ENCODE data around the gene STEAP2. TPM values are rescaled to one million over a fixed set of nuclear protein-coding genes. Genes with fewer than 3 reads are reported as not detected.
A peak's percentile ranks its signal among the peaks of the same experiment; 100 is the strongest.

Gene STEAP2
- total RNA-seq, 6 experiments from 2014 or later, result 1.5 to 9.8 (median 5.3) TPM

DNA sequence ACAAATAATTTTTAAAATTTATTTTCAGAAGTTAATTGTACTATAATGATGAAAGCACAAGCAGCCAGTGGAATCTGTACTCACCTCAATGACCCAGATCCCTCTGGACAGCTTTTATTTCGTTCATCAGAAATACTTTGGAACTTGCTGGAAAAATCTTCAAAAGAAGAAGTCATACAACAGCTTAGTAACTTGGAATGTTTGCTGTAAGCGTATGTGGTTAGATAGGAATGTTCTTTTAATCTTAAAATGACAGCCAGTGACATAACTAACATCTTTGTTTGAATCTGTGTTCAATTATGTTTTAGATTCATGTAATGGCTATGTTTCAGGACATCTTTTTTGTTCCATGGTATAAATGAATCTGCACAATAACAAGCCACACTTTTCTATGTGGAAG is 60.2 kb downstream of the STEAP2 start:
- no peak overlapping the region for H3K27ac ChIP-seq
- 25% methylated on average over 2 of the region's 2 CpGs for WGBS (ENCODE audit: insufficient coverage, low coverage, low lambda C conversion rate, missing lambda C conversion rate)
- intact Hi-C loops (cut with DNase I), result no loop called here
- H3K9me3 ChIP-seq, result no peaks in the 10 kb centered on the region
- H3K4me3 ChIP-seq, result no peak overlapping the region
- no peaks in the 10 kb centered on the region for H3K36me3 ChIP-seq
- DNase-seq (no peak), ATAC-seq (peak in 1 of 4 donors; percentile 10)
- H3K4me1 ChIP-seq, result peaks cover 0 to 41% (median 14%) of the 10 kb centered on the region in 4 donors
- no peaks in the 10 kb centered on the region for H3K27me3 ChIP-seq
- TF ChIP-seq, protein P1, sequence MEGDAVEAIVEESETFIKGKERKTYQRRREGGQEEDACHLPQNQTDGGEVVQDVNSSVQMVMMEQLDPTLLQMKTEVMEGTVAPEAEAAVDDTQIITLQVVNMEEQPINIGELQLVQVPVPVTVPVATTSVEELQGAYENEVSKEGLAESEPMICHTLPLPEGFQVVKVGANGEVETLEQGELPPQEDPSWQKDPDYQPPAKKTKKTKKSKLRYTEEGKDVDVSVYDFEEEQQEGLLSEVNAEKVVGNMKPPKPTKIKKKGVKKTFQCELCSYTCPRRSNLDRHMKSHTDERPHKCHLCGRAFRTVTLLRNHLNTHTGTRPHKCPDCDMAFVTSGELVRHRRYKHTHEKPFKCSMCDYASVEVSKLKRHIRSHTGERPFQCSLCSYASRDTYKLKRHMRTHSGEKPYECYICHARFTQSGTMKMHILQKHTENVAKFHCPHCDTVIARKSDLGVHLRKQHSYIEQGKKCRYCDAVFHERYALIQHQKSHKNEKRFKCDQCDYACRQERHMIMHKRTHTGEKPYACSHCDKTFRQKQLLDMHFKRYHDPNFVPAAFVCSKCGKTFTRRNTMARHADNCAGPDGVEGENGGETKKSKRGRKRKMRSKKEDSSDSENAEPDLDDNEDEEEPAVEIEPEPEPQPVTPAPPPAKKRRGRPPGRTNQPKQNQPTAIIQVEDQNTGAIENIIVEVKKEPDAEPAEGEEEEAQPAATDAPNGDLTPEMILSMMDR (IDR thresholded peaks at IDR 0.05), result no peak
- TF ChIP-seq POLR2A (IDR thresholded peaks at IDR 0.05), result no peak

DNA sequence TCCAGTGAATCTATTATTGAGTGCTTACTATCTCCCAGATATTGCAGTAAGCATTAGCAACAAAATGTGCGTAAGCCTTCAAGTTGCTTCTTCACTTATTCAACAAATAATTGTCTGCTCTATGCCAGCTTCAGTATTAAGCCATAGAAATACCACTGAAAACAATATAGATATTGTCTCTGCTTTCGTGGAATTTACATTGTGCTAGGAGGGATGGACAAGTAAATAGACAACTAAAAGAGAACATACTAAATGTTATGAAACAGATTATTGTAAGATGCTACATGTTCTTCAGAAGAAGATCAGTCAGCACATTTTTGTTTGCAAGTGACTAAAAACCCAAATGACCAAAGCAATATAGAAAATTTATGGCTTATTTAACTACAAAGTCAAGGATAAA is 60.7 kb downstream of the STEAP2 start:
- intact Hi-C loops (cut with DNase I), result no loop called here
- Histone ChIP-seq H3K36me3 (no peaks in the 10 kb centered on the region), H3K27ac (no peak overlapping the region), H3K27me3 (no peaks in the 10 kb centered on the region), H3K9me3 (no peaks in the 10 kb centered on the region), H3K4me1 (peaks cover 0 to 41% (median 14%) of the 10 kb centered on the region in 4 donors), H3K4me3 (no peak overlapping the region)
- DNase-seq, result no peak
- 88% methylated on average over 2 of the region's 2 CpGs for whole genome bisulfite sequencing (ENCODE audit: insufficient coverage, low coverage, low lambda C conversion rate, missing lambda C conversion rate)
- no peak for ATAC-seq
- TF ChIP-seq, protein P1 (IDR thresholded peaks at IDR 0.05), result no peak

DNA sequence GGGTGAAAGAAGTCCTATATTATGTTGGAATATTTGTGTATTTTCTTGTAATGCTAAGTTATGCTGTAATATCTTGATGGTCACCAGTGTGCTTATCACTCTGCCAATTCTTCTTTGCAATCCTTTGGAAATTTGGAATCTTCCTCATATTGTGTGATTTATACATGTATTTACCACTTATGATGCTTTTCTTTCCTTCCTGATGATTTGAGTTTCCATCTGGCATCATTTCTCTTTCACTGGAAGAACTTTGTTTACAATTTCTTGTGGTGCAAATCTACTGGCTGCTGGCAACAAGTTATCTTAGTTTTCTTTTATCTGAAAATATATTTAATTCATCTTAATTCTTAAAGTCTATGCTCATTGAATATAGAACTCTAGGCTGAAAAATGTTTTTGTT is 62.6 kb downstream of the STEAP2 start:
- DNase-seq (no peak), ATAC-seq (no peak)
- peaks cover 0 to 26% (median 8%) of the 10 kb centered on the region in 4 donors for H3K4me1 ChIP-seq
- no peak overlapping the region for H3K27ac ChIP-seq
- H3K4me3 ChIP-seq, result no peak overlapping the region
- no peaks in the 10 kb centered on the region for H3K36me3 ChIP-seq
- TF ChIP-seq, protein P1 (IDR thresholded peaks at IDR 0.05), result no peak
- TF ChIP-seq POLR2A (IDR thresholded peaks at IDR 0.05), result no peak
- intact Hi-C loops (cut with DNase I), result no loop called here
- H3K27me3 ChIP-seq, result no peaks in the 10 kb centered on the region
- H3K9me3 ChIP-seq, result no peaks in the 10 kb centered on the region

DNA sequence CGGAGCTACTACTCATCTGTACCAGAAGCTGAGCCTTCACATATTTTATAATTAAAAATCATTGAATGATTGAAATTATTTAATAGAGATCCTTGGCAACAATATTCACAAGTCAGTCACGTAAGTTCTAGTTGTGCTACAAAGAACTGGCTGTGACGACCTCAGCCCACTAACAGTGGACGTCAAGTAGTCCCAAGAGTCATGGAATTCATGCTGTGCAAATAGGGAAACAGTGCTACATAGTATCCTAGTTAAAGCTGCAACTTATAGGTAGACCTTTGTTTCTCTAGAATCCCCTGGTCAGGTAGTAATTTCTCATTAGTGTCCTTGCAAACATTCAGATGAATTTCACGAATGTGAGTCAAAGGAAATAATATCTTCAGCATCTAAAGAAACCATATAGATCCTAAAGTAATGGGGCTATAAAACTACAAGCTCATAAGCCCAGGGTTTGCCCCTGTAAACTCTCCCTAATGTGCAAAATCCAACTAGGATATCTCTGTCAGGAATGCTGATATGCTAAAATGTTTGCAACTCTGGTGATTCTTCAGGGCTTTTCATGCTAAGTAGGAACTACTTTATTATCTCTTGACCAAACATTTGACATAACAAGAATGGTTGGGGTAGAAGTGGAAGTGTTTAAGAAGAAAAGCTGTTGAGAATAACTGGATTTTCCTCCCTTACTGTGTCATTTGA is 64.6 kb downstream of the STEAP2 start:
- DNase-seq (no peak), ATAC-seq (peak in 3 of 4 donors; percentile 56 to 78 (median 57))
- Histone ChIP-seq H3K4me3 (no peak overlapping the region), H3K4me1 (peaks cover 0 to 7% (median 0%) of the 10 kb centered on the region in 4 donors), H3K27ac (peak overlapping the region in 1 of 3 donors; percentile 2), H3K36me3 (no peaks in the 10 kb centered on the region), H3K27me3 (no peaks in the 10 kb centered on the region), H3K9me3 (no peaks in the 10 kb centered on the region)
- intact Hi-C loops (cut with DNase I), result no loop called here
- TF ChIP-seq POLR2A (IDR thresholded peaks at IDR 0.05), result no peak
- TF ChIP-seq, protein P1 (IDR thresholded peaks at IDR 0.05), result no peak
- 61% methylated on average over 5 of the region's 5 CpGs for WGBS (ENCODE audit: insufficient coverage, low coverage, low lambda C conversion rate, missing lambda C conversion rate)

Small RNA genes lying within 50 kb of the gene (small RNA-seq; reads per million reads assigned to genes)
- 0 reads per million in 2 experiments for gene RF00019

Other genes with a start within 250 kb of the STEAP2 start
- 10 to 100 TPM in 5 of 6 experiments, 1 to 10 TPM in 1; 5.0 to 60.4 (median 37.1) TPM for gene STEAP1, start 57.3 kb upstream of the STEAP2 start, total RNA-seq
- gene CFAP69, start 33.4 kb downstream of the STEAP2 start, total RNA-seq, result 1 to 10 TPM; 1.7 to 8.2 (median 3.8) TPM
- gene FAM237B, start 109.6 kb downstream of the STEAP2 start, total RNA-seq, result not detected
- gene GTPBP10, start 135.0 kb downstream of the STEAP2 start, total RNA-seq, result 10 to 100 TPM; 16.1 to 21.8 (median 18.7) TPM
- 10 to 100 TPM; 33.5 to 62.9 (median 45.9) TPM for gene CLDN12, start 191.7 kb downstream of the STEAP2 start, total RNA-seq